IMR-90 (cell line): ENCODE measurements around the gene XRCC5. TPM values are rescaled to one million over a fixed set of nuclear protein-coding genes. Genes with fewer than 3 reads are reported as not detected.

Experiments used
- ATAC-seq: fragments of 200-7000 bp; cut with Tn5 transposase; 2 replicates; pipeline ENCODE4 v1.9.1; 2020; ENCODE audit warnings: low read depth, mild to moderate bottlenecking, moderate library complexity
- BruUV-seq: library from RNA; stranded (reverse); fragments of 400-500 nt; replicated peaks from 2 replicates; lab custom pipeline; 2021; lab: Mats Ljungman, UMichigan
- CTCF ChIA-PET: fragments of 300-600 bp; formaldehyde crosslinking; extraction: SDS; loops from one replicate; lab custom pipeline; 2021; ENCODE audit warnings: antibody characterized with exemption; lab: Yijun Ruan, JAX
- POLR2A ChIA-PET: fragments of 300-600 bp; sonication (Branson Sonifier 250); formaldehyde crosslinking; loops from one replicate; lab custom pipeline; 2022; ENCODE audit warnings: antibody characterized with exemption; ENCODE audit not compliant: unreplicated experiment; lab: Charles Lee
- DNase-seq: peaks from one replicate; pipeline ENCODE4 v3.0.0; 2013
- H2AFZ ChIP-seq: replicated peaks from 2 replicates; pipeline ENCODE3; 2013; ENCODE audit warnings: low read length, mild to moderate bottlenecking; ENCODE audit not compliant: poor library complexity
- H2AK5ac ChIP-seq: 2 replicates; pipeline ENCODE4 v1.6.1; 2013; ENCODE audit warnings: low read depth, low read length, inconsistent platforms
- H2AK9ac ChIP-seq: replicated peaks from 2 replicates; pipeline ENCODE3; 2013; ENCODE audit warnings: mild to moderate bottlenecking, low read depth, low read length, moderate library complexity; ENCODE audit not compliant: poor library complexity
- H2BK120ac ChIP-seq: 2 replicates; pipeline ENCODE4 v1.6.1; 2013; ENCODE audit warnings: low read depth, low read length, inconsistent platforms
- H2BK15ac ChIP-seq: 3 replicates; pipeline ENCODE4 v1.6.1; 2013; ENCODE audit warnings: low read depth, low read length, inconsistent platforms
- H2BK20ac ChIP-seq: 2 replicates; pipeline ENCODE4 v1.6.1; 2013; ENCODE audit warnings: low read depth, mild to moderate bottlenecking, inconsistent platforms, low read length, moderate library complexity
- H2BK5ac ChIP-seq: 2 replicates; pipeline ENCODE4 v1.6.1; 2013; ENCODE audit warnings: mild to moderate bottlenecking, low read depth, low read length, inconsistent platforms; ENCODE audit not compliant: poor library complexity, severe bottlenecking
- H3K14ac ChIP-seq: replicated peaks from 2 replicates; pipeline ENCODE4 v1.6.1; 2013; ENCODE audit warnings: low read depth, low read length, inconsistent platforms
- H3K18ac ChIP-seq: 2 replicates; pipeline ENCODE4 v1.6.1; 2013; ENCODE audit warnings: low read depth, low read length, control low read depth
- H3K23ac ChIP-seq: 2 replicates; pipeline ENCODE4 v1.6.1; 2013; ENCODE audit warnings: low read depth, low read length, inconsistent platforms
- H3K27ac ChIP-seq: 2 replicates; pipeline ENCODE4 v1.5.1; 2013; ENCODE audit warnings: mild to moderate bottlenecking, control low read depth, low read length; ENCODE audit not compliant: insufficient read depth
- H3K27me3 ChIP-seq: 2 replicates; pipeline ENCODE4 v1.6.1; 2013; ENCODE audit warnings: low read length; ENCODE audit not compliant: control insufficient read depth, insufficient read depth
- H3K36me3 ChIP-seq: 2 replicates; pipeline ENCODE4 v1.6.1; 2013; ENCODE audit warnings: low read length, mixed read lengths; ENCODE audit not compliant: control insufficient read depth, insufficient read depth
- H3K4ac ChIP-seq: 2 replicates; pipeline ENCODE4 v1.6.1; 2013; ENCODE audit warnings: low read depth, low read length, inconsistent platforms
- H3K4me1 ChIP-seq: 2 replicates; pipeline ENCODE4 v1.6.1; 2013; ENCODE audit warnings: low read length, mixed read lengths; ENCODE audit not compliant: control insufficient read depth, insufficient read depth
- H3K4me2 ChIP-seq: 2 replicates; pipeline ENCODE4 v1.6.1; 2013; ENCODE audit warnings: low read depth, mild to moderate bottlenecking, control low read depth, low read length, moderate library complexity
- H3K4me3 ChIP-seq: 2 replicates; pipeline ENCODE4 v1.5.1; 2013; ENCODE audit warnings: low read depth, mild to moderate bottlenecking, control low read depth, low read length, moderate library complexity; ENCODE audit not compliant: insufficient read depth
- H3K56ac ChIP-seq: 2 replicates; pipeline ENCODE4 v1.6.1; 2013; ENCODE audit warnings: low read length, inconsistent platforms; ENCODE audit not compliant: insufficient read depth; ENCODE audit errors: extremely low read depth
- H3K79me1 ChIP-seq, 2 experiments: 2 replicates each; pipeline ENCODE4 v1.6.1; 2013; ENCODE audit warnings: low read length in 2 of 2, inconsistent platforms in 1 of 2, low read depth in 1 of 2
- H3K9ac ChIP-seq: 2 replicates; pipeline ENCODE4 v1.6.1; 2013; ENCODE audit warnings: low read depth, low read length, control low read depth
- H3K9me1 ChIP-seq: 2 replicates; pipeline ENCODE4 v1.6.1; 2013; ENCODE audit warnings: low read length, inconsistent platforms; ENCODE audit not compliant: insufficient read depth
- H3K9me3 ChIP-seq: 2 replicates; pipeline ENCODE4 v1.6.1; 2013; ENCODE audit warnings: low read length; ENCODE audit not compliant: control insufficient read depth, insufficient read depth
- H4K20me1 ChIP-seq: 2 replicates; pipeline ENCODE4 v1.6.1; 2013; ENCODE audit warnings: low read length, inconsistent platforms; ENCODE audit not compliant: insufficient read depth
- H4K5ac ChIP-seq: 2 replicates; pipeline ENCODE4 v1.6.1; 2013; ENCODE audit warnings: mild to moderate bottlenecking, low read depth, low read length, control low read depth
- H4K8ac ChIP-seq, 2 experiments: 2 replicates each; pipeline ENCODE4 v1.6.1; 2013; ENCODE audit warnings: low read depth in 2 of 2, low read length in 2 of 2, control low read depth in 1 of 2, inconsistent platforms in 1 of 2
- H4K91ac ChIP-seq: 2 replicates; pipeline ENCODE4 v1.6.1; 2013; ENCODE audit warnings: low read depth, low read length, inconsistent platforms; ENCODE audit not compliant: insufficient read depth
- BHLHE40 ChIP-seq: fragments of 150-350 bp; IDR thresholded peaks from 2 replicates; pipeline ENCODE4 v1.6.1; 2016; ENCODE audit warnings: mild to moderate bottlenecking, low read depth, low read length
- CEBPB ChIP-seq: IDR thresholded peaks from 2 replicates; pipeline ENCODE4 v1.6.1; 2012; ENCODE audit warnings: low read depth, low read length, improper control_type of control experiment
- CTCF ChIP-seq: conservative IDR thresholded peaks from 2 replicates; pipeline ENCODE4 v1.5.1; 2012; ENCODE audit warnings: mild to moderate bottlenecking, low read depth, low read length, improper control_type of control experiment
- ELK1 ChIP-seq: fragments of 150-350 bp; IDR thresholded peaks from 2 replicates; pipeline ENCODE4 v1.6.1; 2016; ENCODE audit warnings: low read depth, mild to moderate bottlenecking, low read length, moderate library complexity, borderline replicate concordance
- MAFK ChIP-seq: IDR thresholded peaks from 2 replicates; pipeline ENCODE4 v1.6.1; 2012; ENCODE audit warnings: low read depth, low read length, improper control_type of control experiment
- MAZ ChIP-seq: IDR thresholded peaks from 2 replicates; pipeline ENCODE4 v1.6.1; 2012; ENCODE audit warnings: low read depth, mild to moderate bottlenecking, low read length, improper control_type of control experiment, moderate library complexity, borderline replicate concordance
- MXI1 ChIP-seq: IDR thresholded peaks from 2 replicates; pipeline ENCODE4 v1.6.1; 2012; ENCODE audit warnings: low read depth, mild to moderate bottlenecking, low read length, moderate library complexity, borderline replicate concordance
- NFE2L2 ChIP-seq: fragments of 150-350 bp; IDR thresholded peaks from 2 replicates; pipeline ENCODE4 v1.6.1; 2016; ENCODE audit warnings: low read depth, mild to moderate bottlenecking, low read length
- RAD21 ChIP-seq: IDR thresholded peaks from 2 replicates; pipeline ENCODE4 v1.6.1; 2012; ENCODE audit warnings: low read length, improper control_type of control experiment
- RCOR1 ChIP-seq: IDR thresholded peaks from 2 replicates; pipeline ENCODE4 v1.6.1; 2012; ENCODE audit warnings: mild to moderate bottlenecking, low read length, improper control_type of control experiment; ENCODE audit not compliant: insufficient replicate concordance
- RFX5 ChIP-seq: IDR thresholded peaks from 2 replicates; pipeline ENCODE4 v1.8.0; 2012; ENCODE audit warnings: low read depth, mild to moderate bottlenecking, low read length, moderate library complexity
- SMC3 ChIP-seq: fragments of 150-350 bp; IDR thresholded peaks from 2 replicates; pipeline ENCODE4 v1.6.1; 2016; ENCODE audit warnings: low read depth, mild to moderate bottlenecking, antibody characterized with exemption, low read length, moderate library complexity
- USF2 ChIP-seq: fragments of 150-350 bp; IDR thresholded peaks from 2 replicates; pipeline ENCODE4 v1.6.1; 2017; ENCODE audit warnings: mild to moderate bottlenecking, antibody characterized with exemption, low read length, low read depth
- WGBS, 2 experiments: methylation state at CpG; one replicate each; pipeline versions ENCODE4 v1.1.5 to v1.1.7; 2013; ENCODE audit warnings: missing lambda C conversion rate in 2 of 2; ENCODE audit not compliant: insufficient read length in 1 of 2; ENCODE audit errors: extremely low coverage in 2 of 2; 5-methylcytosine and 5-hydroxymethylcytosine counted together
- dilution Hi-C: fragments of 300-500 bp; cut with HindIII; formaldehyde crosslinking; loops from one replicate; pipeline ENCODE4 v1.14.3; 2018; ENCODE audit warnings: low sequenced_read_pairs; ENCODE audit not compliant: unreplicated experiment
- in situ Hi-C: fragments of 300-500 bp; cut with MboI; formaldehyde crosslinking; loops from 3 replicates; pipeline ENCODE4 v1.14.3; 2019; ENCODE audit warnings: low sequenced_read_pairs, inconsistent platforms, mixed read lengths
- intact Hi-C: fragments of 100-400 bp; cut with micrococcal nuclease; formaldehyde crosslinking; loops from 2 replicates; pipeline ENCODE4 v1.10.0; 2022
- polyA plus RNA-seq, 3 experiments: library from polyadenylated mRNA; depleted of rRNA; stranded (reverse); fragments of >200 nt; gene quantifications; 2 replicates each; pipeline ENCODE4 v1.2.3, GENCODE V29; 2012; ENCODE audit warnings: low replicate concordance in 1 of 3
- total RNA-seq: library from RNA; depleted of rRNA; stranded (reverse); fragments of >200 nt; gene quantifications from 2 replicates; pipeline ENCODE4 v1.2.3, GENCODE V29; 2012

XRCC5 gene
- total and polyA plus RNA-seq, 2 of the 4 experiments (the other 2 are of a cell fraction) = 144 to 509 TPM

DNA sequence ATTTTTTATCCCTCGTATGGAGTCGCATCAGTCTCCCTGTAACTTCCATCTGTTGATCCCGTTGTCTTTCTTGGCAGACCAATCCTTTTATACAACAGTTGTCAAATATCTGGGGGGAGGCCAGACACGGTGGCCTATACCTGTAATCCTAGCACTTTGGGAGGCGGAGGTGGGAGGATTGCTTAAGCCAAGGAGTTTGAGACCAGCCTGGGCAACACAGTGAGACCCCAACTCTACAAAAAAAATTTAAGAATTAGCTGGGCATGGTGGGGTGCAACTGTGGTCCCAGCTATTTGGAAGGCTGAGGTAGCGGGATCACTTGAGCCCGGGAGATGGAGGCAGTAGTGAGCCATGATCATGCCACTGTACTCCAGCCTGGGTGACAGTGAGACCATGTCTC is 2.0 kb downstream of the XRCC5 start:
- H3K79me1 ChIP-seq = peaks cover 5 to 29% of the 10 kb centered on the region in 2 experiments
- H3K4ac ChIP-seq = no peak overlapping the region
- no peak overlapping the region for H2AK5ac ChIP-seq
- POLR2A ChIA-PET = no interaction called here
- H4K5ac ChIP-seq = no peak overlapping the region
- H2AK9ac ChIP-seq = no peak overlapping the region
- H3K9ac ChIP-seq = no peak overlapping the region
- no peak overlapping the region for H3K18ac ChIP-seq
- peaks cover 10% of the 10 kb centered on the region for H4K20me1 ChIP-seq
- H3K27me3 ChIP-seq = no peaks in the 10 kb centered on the region
- CTCF ChIA-PET = interaction anchor here (1.2 kb wide), 1 partner anchor 18 kb away, joined by 3 read pairs; no protein-coding TSS in a partner anchor
- no peak overlapping the region for H2BK5ac ChIP-seq
- no peak overlapping the region for H3K14ac ChIP-seq
- DNase-seq = no peak
- peaks cover 7% of the 10 kb centered on the region for H3K4me1 ChIP-seq
- H3K9me3 ChIP-seq = no peaks in the 10 kb centered on the region
- H4K8ac ChIP-seq = no peak overlapping the region
- H3K9me1 ChIP-seq = peaks cover 3% of the 10 kb centered on the region; the same call in 1 of the 2 replicates
- TF ChIP-seq SMC3 (no peak), CEBPB (no peak), BHLHE40 (no peak), MAFK (no peak), NFE2L2 (no peak), RAD21 (no peak), RFX5 (no peak), CTCF (no peak), MAZ (no peak), RCOR1 (no peak), ELK1 (no peak), MXI1 (no peak), USF2 (no peak)
- in situ Hi-C loops = no loop called here
- BruUV-seq = no TSS peak
- no peak overlapping the region for H3K56ac ChIP-seq
- intact Hi-C loops = loop anchor here (2.0 kb wide), 2 partner anchors 294 to 388 kb away; partner anchors contain the start of gene RPL37A
- H2BK120ac ChIP-seq = no peak overlapping the region
- no peak overlapping the region for H2BK20ac ChIP-seq
- no peak for ATAC-seq
- H4K91ac ChIP-seq = no peak overlapping the region
- no peak overlapping the region for H3K23ac ChIP-seq
- WGBS, 2 experiments = no CpG with 5 or more reads among the region's 7 CpGs
- no peak overlapping the region for H3K27ac ChIP-seq
- dilution Hi-C loops = no loop called here
- no peak overlapping the region for H2BK15ac ChIP-seq
- no peak overlapping the region for H3K4me3 ChIP-seq
- no peak overlapping the region for H2AFZ ChIP-seq
- H3K36me3 ChIP-seq = peaks cover 19% of the 10 kb centered on the region
- no peak overlapping the region for H3K4me2 ChIP-seq
